Stimulated activated memory B cell treated with anti-CD40 and anti-IgM and Interleukin-4, amounts not matched to agents 10 μg/mL and 1 μg/mL and 100 μg/mL, for 72 hours (primary cell): ENCODE measurements around the gene ESD.

Source experiments
- ATAC-seq: fragments of 150-1000 bp; cut with Tn5 transposase; 2 replicates; pipeline ENCODE4 v1.10.0; 2021
- H3K27ac Mint-ChIP-seq: one replicate; pipeline ENCODE4 v1.8.0; 2022; ENCODE audit warnings: mild to moderate bottlenecking, mixed read lengths
- H3K27me3 Mint-ChIP-seq: one replicate; pipeline ENCODE4 v1.8.0; 2022; ENCODE audit warnings: mixed read lengths
- H3K36me3 Mint-ChIP-seq: one replicate; pipeline ENCODE4 v1.8.0; 2022; ENCODE audit warnings: mixed read lengths
- H3K4me1 Mint-ChIP-seq: one replicate; pipeline ENCODE4 v1.8.0; 2022; ENCODE audit warnings: mixed read lengths
- H3K4me3 Mint-ChIP-seq: one replicate; pipeline ENCODE4 v1.8.0; 2022; ENCODE audit warnings: mild to moderate bottlenecking, moderate library complexity, mixed read lengths
- H3K9me3 Mint-ChIP-seq: one replicate; pipeline ENCODE4 v1.8.0; 2022; ENCODE audit warnings: mixed read lengths

ESD gene

DNA sequence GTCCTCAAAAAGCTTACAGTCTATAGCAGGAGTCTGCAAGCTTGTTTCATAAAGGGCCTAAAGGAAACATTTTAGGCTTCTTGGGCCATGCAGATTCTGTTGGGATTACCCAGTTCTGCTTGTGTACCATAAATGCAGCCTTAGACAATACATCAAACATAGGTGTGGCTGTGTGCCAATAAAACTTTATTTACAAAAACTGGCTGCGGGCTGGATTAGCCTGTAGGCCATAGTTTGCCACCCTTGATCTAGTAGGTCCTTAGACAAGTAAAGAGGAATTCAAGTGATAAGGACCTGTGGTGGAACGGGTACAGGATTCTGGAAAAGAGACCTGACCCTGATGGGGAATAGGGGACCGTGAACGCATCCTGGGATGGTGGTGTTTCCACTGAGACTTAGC, 51.9 kb downstream of the ESD start:
- Mint-ChIP-seq H3K27me3 (no peaks in the 10 kb centered on the region), H3K27ac (no peak overlapping the region)

DNA sequence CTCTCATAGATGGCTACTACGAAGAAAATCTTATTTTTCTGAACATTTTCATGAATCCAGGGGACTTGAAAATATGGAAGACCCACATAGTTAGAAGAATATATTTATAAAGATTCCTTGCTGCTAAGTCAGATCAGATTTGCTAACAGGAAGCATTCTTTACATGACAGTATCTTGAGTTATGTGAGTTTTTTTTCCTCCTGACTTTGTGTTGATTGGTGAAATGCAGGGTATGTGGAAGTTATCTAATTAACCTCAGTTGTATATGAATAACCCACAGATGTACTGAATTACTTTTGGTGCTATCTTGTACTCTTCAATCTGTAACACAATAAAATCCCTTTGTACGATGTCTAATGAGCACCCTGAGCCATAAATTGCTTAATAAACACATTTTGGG, 53.8 kb downstream of the ESD start:
- H3K9me3 Mint-ChIP-seq, result no peaks in the 10 kb centered on the region
- no peaks in the 10 kb centered on the region for H3K27me3 Mint-ChIP-seq
- H3K27ac Mint-ChIP-seq, result no peak overlapping the region
- ATAC-seq, result no peak
- H3K4me1 Mint-ChIP-seq, result no peaks in the 10 kb centered on the region
- peaks cover 56% of the 10 kb centered on the region for H3K36me3 Mint-ChIP-seq
- H3K4me3 Mint-ChIP-seq, result no peak overlapping the region

More for the DNA sequence above, 51.9 kb downstream of the ESD start:
- Mint-ChIP-seq H3K9me3 (no peaks in the 10 kb centered on the region), H3K4me1 (no peaks in the 10 kb centered on the region), H3K36me3 (peaks cover 72% of the 10 kb centered on the region), H3K4me3 (no peak overlapping the region)
- no peak for ATAC-seq

DNA sequence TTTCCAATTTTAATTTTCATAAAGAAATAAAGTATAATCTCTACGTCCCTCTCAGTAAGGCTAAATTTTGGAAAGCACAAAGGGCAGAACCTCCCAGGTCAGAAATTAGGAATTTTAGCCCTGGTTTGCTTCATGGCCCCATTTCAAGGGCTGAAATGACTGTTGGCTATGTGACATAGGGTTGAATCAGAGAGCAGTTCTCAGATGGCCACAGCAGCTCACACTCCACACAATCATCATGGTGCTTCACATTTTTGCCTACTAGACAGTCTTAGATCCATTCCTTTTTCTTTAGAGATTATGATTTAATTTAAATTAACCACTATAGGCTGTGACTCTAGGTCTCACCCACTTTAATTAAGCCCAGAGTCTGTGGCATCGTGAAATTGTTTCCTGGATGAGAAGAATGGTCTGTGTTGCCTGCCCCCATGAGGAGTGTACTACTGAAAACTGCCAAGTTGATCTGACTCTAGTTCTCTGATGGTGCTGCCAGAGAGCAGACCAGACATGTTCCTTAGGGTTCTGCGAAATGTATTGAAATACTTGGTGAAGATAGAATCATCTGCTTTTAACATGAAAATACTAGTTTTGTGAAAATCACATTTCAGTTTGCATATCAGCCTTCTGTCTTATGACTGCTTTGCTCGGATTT, 57.4 kb downstream of the ESD start:
- no peaks in the 10 kb centered on the region for H3K4me1 Mint-ChIP-seq
- H3K27ac Mint-ChIP-seq, result no peak overlapping the region
- no peak for ATAC-seq
- peaks cover 40% of the 10 kb centered on the region for H3K36me3 Mint-ChIP-seq
- no peak overlapping the region for H3K4me3 Mint-ChIP-seq
- H3K27me3 Mint-ChIP-seq, result no peaks in the 10 kb centered on the region
- no peaks in the 10 kb centered on the region for H3K9me3 Mint-ChIP-seq

DNA sequence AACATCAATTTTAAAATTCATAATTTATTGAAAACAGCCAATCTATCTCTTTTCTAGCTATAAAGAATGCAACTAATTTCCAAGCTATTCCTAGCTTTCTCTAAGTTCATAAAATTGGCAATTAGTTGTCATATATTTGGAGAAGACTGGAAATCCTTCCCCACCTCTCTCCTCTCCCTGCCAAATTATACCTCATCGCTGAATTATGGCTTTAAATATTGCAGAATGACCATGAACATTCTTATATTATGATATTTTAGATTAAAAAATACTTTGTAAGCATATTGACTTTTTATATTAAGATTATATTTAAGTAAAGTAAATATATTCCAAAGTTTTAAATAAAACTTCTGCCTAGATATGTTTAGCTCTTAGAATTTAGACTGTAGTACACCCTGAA, 58.2 kb downstream of the ESD start:
- Mint-ChIP-seq H3K27me3 (no peaks in the 10 kb centered on the region), H3K27ac (no peak overlapping the region), H3K4me3 (no peak overlapping the region), H3K4me1 (no peaks in the 10 kb centered on the region), H3K36me3 (peaks cover 36% of the 10 kb centered on the region), H3K9me3 (no peaks in the 10 kb centered on the region)
- no peak for ATAC-seq

DNA sequence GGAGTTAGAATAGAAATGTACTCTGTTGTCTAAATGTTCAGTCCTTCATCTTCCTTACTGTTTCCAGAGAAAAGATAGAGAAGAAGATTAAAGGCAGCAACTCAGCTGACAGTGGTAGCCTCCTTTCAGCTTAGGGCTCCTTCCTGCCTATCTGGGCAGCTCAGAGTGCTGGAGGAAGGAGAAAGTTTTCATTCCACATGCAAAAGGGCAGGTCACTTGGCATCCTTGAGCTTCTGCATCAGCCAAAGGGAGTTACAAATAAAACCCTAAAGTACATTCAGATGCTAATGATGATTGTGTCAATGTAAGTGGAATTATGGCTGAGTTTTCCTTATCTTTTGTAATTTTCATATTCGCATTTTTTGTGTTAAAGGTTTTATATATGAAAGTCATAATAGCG, 58.9 kb downstream of the ESD start:
- ATAC-seq, result no peak
- Mint-ChIP-seq H3K27me3 (no peaks in the 10 kb centered on the region), H3K4me1 (no peaks in the 10 kb centered on the region), H3K9me3 (no peaks in the 10 kb centered on the region), H3K4me3 (no peak overlapping the region), H3K27ac (no peak overlapping the region), H3K36me3 (peaks cover 36% of the 10 kb centered on the region)

DNA sequence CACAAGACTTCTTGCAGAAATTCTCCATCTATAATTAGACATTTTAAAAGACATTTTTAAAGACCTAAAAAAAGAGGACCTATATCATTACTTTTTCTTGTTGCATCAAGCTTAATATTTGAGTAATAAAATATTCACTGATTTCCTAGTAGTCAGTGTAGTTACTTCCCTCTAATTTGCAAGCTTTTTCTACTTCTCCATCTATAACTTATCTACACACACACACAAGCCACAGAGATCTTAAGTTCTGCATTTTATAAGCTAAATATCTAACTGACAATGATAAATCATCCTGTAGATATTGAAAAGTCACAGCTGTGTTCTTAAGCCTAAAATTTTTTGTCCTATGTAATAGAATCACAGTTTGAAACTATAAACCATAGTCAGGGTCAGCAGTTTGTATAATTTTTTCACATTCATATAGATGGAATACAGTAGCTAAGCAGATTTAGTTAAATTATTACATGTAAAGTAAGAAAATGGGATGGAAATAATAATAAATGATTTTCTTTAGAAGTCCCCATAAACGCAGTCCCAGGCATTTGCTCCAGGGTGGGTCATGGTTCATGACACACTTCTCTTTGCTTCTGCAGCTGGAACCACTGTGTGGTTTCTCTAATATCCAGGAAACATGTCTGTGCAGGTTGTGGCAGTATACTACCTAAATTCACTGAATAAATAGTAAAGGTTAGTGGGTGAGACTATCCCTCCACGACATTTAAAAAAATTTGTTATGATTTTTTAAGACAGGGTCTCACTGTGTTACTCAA, 60.2 kb downstream of the ESD start:
- Mint-ChIP-seq H3K27ac (no peak overlapping the region), H3K4me3 (no peak overlapping the region), H3K4me1 (no peaks in the 10 kb centered on the region), H3K27me3 (no peaks in the 10 kb centered on the region), H3K36me3 (peaks cover 40% of the 10 kb centered on the region), H3K9me3 (no peaks in the 10 kb centered on the region)
- no peak for ATAC-seq

DNA sequence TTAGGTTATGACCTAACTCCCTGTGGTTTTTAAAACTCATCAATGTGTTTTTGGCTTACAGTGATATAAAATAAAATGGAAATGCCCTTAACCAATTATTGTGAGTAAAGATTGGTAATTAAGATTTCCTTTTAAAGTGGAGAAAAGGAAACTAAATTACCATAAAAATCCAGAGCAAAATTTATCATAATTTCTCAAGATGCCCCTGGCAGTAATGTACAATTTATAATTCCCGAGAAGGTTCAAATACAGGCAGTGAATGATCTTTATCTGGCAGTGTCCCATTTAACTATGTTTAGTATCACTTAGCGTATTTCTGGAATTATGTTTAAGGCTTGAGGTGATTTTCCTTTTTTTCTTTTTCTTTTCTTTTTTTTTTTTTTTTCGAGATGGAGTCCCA, 61.5 kb downstream of the ESD start:
- no peak overlapping the region for H3K4me3 Mint-ChIP-seq
- no peak for ATAC-seq
- H3K27ac Mint-ChIP-seq, result no peak overlapping the region
- no peaks in the 10 kb centered on the region for H3K9me3 Mint-ChIP-seq
- no peaks in the 10 kb centered on the region for H3K4me1 Mint-ChIP-seq
- H3K36me3 Mint-ChIP-seq, result peaks cover 38% of the 10 kb centered on the region
- no peaks in the 10 kb centered on the region for H3K27me3 Mint-ChIP-seq

DNA sequence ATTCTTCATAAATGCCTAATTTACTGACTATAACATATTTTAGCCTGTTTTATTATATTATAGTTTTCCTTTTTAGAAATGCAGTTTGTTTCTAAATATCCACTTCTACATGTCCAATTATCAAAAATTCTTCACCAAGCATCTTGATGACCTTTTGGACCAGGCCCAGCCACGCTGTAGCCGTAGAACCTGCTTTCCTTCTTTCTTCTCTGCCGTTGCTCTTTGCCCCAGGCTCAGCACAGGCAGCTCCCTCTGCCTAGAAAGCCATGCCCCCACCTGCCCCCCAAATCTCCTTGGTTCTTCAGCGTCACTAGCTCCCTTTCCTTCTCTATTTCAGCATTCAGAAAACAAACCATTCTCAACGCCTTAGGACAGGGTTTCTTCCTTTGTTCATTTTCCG, 65.4 kb downstream of the ESD start:
- peaks cover 66% of the 10 kb centered on the region for H3K36me3 Mint-ChIP-seq
- no peak overlapping the region for H3K27ac Mint-ChIP-seq
- H3K27me3 Mint-ChIP-seq, result no peaks in the 10 kb centered on the region
- no peak overlapping the region for H3K4me3 Mint-ChIP-seq
- no peak for ATAC-seq
- no peaks in the 10 kb centered on the region for H3K4me1 Mint-ChIP-seq
- H3K9me3 Mint-ChIP-seq, result no peaks in the 10 kb centered on the region

DNA sequence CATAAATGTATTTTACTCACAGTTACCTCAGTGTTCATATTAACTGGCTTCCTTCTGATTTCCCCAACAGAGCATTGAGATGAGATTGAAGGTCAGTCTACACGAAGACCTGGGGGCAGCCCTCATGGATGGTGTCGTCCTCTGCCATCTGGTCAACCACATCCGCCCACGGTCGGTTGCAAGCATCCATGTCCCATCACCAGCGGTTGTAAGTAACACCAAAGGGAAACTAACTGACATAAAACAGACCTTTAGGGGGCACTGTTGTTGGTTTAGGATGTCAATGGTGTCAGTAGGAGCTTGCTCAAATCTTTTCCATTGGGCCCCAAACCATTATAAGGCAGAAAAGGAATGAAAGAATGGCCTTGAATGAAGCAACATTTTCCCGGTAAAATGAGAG, 68.2 kb downstream of the ESD start:
- Mint-ChIP-seq H3K4me3 (no peak overlapping the region), H3K4me1 (no peaks in the 10 kb centered on the region)

DNA sequence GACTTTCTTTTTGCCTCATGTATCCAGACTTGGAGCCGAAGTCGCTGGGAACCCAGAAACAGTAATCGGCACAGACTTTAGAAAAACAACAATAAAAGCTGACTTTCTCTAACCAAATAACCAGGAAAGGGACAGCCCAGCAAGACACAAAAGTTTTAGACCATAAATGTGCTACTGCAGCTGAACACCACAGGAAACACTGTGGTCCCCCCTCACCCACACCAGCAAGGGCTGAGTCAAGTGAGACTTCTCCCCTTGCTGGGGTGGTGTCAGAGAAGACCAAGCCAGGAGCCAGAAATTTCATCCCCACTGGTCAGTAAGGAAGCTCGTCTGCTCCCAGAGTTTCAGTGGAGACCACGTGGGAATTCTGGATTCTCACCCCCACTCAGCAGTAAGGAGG, 70.6 kb downstream of the ESD start:
- Mint-ChIP-seq H3K27ac (no peak overlapping the region), H3K4me3 (no peak overlapping the region), H3K36me3 (peaks cover 73% of the 10 kb centered on the region), H3K27me3 (no peaks in the 10 kb centered on the region), H3K9me3 (no peaks in the 10 kb centered on the region), H3K4me1 (no peaks in the 10 kb centered on the region)
- no peak for ATAC-seq

More for the DNA sequence above, 68.2 kb downstream of the ESD start:
- no peaks in the 10 kb centered on the region for H3K27me3 Mint-ChIP-seq
- no peak for ATAC-seq
- H3K27ac Mint-ChIP-seq, result no peak overlapping the region
- peaks cover 74% of the 10 kb centered on the region for H3K36me3 Mint-ChIP-seq
- no peaks in the 10 kb centered on the region for H3K9me3 Mint-ChIP-seq
